Measurements from ENCODE around the gene NR1D2.
"Not testable (repeated sequence)": the region's sequence is repeated elsewhere in the genome, so short reads cannot be mapped to it uniquely, and the experiment has no call there.

NR1D2 gene

DNA sequence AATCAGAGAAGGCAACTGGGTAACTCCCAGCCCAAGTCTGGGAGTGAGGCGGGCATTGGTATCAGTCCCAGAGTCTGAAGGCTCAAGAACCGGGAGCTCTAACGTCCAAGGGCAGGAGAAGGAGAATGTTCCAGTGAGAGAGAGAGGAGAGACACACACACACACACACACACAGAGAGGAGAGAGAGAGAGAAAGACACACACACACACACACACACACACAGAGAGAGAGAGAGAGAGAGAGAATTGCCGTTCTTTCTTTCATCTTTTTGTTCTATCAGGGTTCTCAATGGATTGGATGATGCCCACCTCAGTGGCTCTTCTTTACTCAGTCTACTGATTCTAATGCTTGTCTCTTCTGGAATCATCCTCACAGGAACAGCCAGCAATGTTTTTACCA, 57.0 kb downstream of the NR1D2 start:
- FAIRE-seq, result no peak

GRCh38 chr3:24003466-24003865, 58.4 kb downstream of the NR1D2 start:
- FAIRE-seq (no peak), DNase-seq (ENCODE audit: insufficient read length, low spot score) (no peak)

More for the DNA sequence above, 57.0 kb downstream of the NR1D2 start:
- DNase-seq (ENCODE audit: insufficient read length, low spot score), result no peak

DNA sequence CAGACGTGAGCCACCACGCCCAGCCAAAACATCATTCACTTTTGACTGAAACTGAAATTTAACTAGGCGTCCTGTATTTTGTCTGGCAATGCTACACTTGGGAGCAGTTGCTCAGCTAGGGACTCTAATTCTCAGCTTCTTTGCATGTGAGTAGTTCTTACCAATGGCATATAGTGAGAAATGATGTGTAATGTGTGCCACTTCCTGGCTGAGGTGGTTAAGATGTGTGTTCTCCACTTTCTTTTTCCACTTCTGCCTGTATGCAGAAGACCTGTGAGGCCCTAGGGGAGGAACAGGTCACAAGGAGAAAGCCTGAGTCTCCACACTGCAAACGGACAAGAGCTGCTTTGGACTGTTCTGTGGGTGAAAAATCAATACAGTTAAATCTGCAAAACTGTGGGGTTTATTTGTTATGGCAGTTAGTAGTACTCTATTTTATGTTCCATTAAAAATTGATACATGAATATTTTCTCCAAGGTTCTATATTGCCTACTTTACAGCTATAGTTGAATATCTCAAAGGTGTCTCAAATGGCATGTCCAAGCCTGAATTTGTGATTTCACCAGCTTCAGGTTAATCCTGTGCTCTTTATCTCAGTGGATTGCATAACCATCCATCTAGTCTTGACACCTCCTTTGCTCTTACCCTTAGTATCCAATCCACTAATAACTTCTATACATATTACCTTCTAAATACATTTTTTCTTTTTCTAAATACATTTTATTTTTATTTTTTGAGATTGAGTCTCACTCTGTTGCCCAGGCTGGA, 59.3 kb downstream of the NR1D2 start:
- DNase-seq (ENCODE audit: insufficient read length, low spot score) (no peak), FAIRE-seq (no peak)

DNA sequence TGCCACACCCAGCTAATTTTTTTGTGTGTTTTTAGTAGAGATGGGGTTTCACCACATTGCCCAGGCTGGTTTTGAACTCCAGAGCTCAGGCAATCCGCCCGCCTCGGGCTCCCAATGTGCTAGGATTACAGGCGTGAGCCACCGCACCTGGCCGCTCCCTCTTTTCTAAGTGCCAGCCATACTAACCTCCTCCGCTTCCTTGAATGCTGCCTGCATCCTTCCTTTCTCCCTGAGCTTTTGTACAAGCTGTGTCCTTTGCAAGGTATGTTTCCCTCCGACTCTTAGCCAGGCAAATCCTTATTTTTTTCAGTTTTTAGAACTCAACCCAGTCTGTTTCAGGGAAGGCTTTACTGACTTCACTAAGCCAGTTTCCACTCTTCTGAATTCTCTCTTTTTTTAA, 60.6 kb downstream of the NR1D2 start:
- FAIRE-seq (no peak), DNase-seq (ENCODE audit: insufficient read length, low spot score) (no peak)

DNA sequence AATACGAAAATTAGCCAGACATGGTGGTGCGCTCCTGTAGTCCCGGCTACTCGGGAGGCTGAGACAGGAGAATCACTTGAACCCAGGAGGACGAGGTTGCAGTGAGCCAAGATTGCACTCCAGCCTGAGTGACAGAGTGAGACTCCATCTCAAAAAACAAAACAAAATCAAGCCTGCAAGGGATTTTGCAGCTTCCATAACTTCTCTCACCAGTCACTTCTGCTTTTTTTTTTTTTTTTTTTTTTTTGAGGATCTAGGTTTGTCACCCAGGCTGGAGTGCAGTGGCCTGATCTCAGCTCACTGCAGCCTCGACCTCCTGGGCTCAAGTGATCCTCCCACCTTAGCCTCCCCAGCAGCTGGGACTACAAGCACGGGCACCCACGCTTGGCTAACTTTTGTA, 65.7 kb downstream of the NR1D2 start:
- DNase-seq (ENCODE audit: insufficient read length, low spot score); FAIRE-seq: not testable (repeated sequence)

- DNase-seq (ENCODE audit: insufficient read length, low spot score) (no peak), FAIRE-seq (no peak)
Measured at GRCh38 chr3:24012589-24013269, 67.6 kb downstream of the NR1D2 start.

GRCh38 chr3:24017305-24017704, 72.2 kb downstream of the NR1D2 start:
- no peak for DNase-seq (ENCODE audit: insufficient read length, low spot score)
- FAIRE-seq, result no peak

DNA sequence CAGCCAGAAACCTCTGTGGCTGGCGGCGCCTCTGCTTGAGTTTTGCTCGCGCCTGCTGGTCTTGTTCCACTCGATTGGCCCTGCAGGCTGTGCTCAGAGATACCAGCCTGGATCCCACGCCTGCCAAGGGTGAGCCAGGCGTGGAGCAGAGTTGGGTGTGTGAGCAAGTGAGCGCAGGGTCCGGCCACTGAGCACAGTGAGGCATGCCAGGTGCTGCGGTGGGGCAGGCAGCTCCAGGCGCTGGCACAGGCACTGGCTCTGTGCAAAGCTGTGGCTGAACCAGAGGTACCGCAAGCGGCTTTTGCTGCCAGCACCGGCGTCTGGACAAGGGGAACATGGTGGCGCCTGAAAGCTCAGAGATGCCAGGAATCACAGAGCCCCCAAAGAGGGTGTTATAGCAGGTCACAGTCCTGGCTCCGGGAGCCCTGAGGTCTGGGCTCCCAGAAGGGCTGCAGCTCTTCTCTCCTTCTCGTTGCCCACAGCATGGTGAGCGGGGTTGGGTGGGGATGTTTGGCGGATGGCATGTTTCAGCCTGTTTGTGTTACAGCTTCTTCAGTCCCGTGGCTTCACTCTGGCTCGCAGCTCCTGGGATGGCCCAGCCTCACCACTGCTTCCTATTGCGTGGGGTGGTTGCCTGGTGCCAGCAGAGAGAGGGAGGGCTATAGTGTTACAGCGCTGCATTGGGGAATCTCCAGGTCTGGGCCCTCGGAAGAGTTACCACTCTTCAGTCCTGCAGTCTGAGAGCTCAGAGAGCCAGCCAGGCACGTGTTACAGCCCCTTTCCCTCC, 73.9 kb downstream of the NR1D2 start:
- DNase-seq (ENCODE audit: insufficient read length, low spot score), result no peak
- no peak for FAIRE-seq

DNA sequence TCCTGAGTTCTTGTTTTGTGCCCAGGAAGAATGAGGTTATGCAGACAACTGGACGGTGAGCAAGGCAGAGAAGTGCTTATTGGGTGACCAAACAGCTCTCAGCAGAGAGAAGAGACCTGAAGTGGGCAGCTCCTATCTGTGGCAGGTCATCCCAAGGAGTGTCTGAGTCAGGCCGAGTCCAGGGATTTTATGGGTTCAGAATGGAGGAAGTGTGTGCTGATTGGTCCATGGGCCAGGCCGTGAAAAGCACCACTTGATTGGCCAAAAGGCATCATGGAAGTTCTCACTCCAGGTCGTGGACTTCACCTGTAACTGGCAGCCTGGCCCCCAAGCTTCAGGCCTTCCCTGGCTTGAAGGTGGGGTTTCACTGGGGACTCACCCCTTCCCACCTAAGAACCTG, 74.5 kb downstream of the NR1D2 start:
- FAIRE-seq (no peak), DNase-seq (ENCODE audit: insufficient read length, low spot score) (no peak)

GRCh38 chr3:24020036-24020691, 75.1 kb downstream of the NR1D2 start:
- no peak for FAIRE-seq
- DNase-seq (ENCODE audit: insufficient read length, low spot score), result no peak

DNA sequence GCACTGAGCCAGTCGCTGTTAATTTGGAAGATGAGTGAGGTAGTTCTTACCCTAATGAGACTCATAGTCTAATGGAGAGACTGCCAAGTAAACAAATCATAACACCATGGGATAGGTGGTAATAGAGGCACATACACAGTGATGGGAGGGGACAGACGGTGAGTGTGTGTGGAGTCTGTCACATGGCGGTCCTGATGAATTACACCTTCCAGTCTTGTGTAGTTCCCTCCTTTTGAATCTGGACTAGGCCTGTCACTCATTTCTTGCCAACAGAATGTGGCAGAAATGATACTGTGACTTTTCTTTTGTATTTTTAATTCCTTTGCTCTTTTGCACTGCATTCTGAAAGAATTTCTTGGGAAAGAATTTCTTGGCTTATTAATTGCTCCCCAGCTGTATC, 78.1 kb downstream of the NR1D2 start:
- FAIRE-seq (no peak), DNase-seq (ENCODE audit: insufficient read length, low spot score) (no peak)

DNA sequence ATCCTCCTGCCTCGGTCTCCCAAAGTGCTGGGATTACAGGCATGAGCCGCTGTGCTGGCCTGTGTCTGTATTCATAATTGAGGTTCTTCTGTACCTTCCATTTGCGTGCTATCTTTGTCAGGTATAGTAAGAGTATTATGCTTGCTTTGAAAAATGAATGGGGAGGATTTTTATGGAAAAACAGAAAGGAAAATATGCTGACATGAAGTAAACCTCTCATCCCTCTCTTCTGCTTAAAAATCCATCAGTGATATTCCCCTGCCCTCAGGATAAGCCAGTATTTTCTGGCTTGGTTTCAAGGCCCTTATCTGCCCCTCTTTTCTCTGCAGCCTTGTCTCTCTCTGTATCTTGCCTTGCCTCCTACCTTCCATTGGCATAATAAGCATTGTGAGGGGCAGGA, 80.7 kb downstream of the NR1D2 start:
- DNase-seq (ENCODE audit: insufficient read length, low spot score) (no peak), FAIRE-seq (no peak)

DNA sequence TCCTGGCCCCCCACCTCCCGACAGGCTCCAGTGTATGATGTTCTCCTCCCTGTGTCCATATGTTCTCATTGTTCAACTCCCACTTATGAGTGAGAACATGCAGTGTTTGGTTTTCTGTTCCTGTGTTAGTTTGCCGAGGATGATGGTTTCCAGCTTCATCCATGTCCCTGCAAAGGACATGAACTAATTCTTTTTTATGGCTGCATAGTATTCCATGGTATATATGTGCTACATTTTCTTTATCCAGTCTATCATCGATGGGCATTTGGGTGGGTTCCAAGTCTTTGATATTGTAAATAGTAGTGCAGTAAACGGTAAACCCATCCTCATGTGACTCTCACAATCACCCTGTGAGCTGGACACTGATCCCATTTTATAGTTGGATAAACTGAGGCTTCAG, 81.6 kb downstream of the NR1D2 start:
- not testable (repeated sequence) for DNase-seq (ENCODE audit: insufficient read length, low spot score); FAIRE-seq

GRCh38 chr3:24027946-24028345, 82.9 kb downstream of the NR1D2 start:
- no peak for FAIRE-seq
- no peak for DNase-seq (ENCODE audit: insufficient read length, low spot score)

Measured in GM19239 (cell line).